ENCODE data around the gene MB.

MB gene

GRCh38 chr22:35630891-35631290 lies 13.8 kb upstream of the MB start:
- FAIRE-seq (no peak), DNase-seq (ENCODE audit: insufficient read length, low spot score) (no peak)
- TF ChIP-seq, protein P1, sequence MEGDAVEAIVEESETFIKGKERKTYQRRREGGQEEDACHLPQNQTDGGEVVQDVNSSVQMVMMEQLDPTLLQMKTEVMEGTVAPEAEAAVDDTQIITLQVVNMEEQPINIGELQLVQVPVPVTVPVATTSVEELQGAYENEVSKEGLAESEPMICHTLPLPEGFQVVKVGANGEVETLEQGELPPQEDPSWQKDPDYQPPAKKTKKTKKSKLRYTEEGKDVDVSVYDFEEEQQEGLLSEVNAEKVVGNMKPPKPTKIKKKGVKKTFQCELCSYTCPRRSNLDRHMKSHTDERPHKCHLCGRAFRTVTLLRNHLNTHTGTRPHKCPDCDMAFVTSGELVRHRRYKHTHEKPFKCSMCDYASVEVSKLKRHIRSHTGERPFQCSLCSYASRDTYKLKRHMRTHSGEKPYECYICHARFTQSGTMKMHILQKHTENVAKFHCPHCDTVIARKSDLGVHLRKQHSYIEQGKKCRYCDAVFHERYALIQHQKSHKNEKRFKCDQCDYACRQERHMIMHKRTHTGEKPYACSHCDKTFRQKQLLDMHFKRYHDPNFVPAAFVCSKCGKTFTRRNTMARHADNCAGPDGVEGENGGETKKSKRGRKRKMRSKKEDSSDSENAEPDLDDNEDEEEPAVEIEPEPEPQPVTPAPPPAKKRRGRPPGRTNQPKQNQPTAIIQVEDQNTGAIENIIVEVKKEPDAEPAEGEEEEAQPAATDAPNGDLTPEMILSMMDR (IDR thresholded peaks at IDR 0.05; ENCODE audit: insufficient read depth, missing control alignments), result no peak

DNA sequence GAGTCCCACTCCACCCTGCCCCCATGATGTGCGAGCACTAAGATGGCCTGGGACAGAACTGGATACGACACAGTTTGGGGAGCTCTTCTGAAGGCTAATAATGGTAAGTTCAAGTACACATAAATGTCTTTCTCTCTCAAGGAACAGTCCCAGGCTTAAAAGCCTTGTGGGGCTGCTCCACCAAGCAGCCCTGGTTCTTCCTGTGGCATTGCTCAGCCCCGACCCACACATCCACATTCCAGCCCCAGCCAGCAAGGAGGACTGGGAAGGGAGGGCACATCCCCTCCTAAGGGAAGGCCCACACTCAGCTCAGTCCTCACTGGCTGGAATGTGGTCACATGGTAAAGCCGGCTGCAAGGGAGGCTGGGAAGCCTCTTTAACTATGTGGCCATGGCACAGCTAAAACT lies 13.3 kb upstream of the MB start:
- no peak for FAIRE-seq
- no peak for DNase-seq (ENCODE audit: insufficient read length, low spot score)
- TF ChIP-seq, protein P1 (IDR thresholded peaks at IDR 0.05; ENCODE audit: insufficient read depth, missing control alignments), result no peak

- FAIRE-seq (no peak), DNase-seq (ENCODE audit: insufficient read length, low spot score) (no peak)
These were observed 12.5 kb upstream of the MB start for GRCh38 chr22:35629406-35630216.

GRCh38 chr22:35628732-35629131 lies 11.6 kb upstream of the MB start:
- DNase-seq (ENCODE audit: insufficient read length, low spot score) (no peak), FAIRE-seq (no peak)
- TF ChIP-seq, protein P1 (IDR thresholded peaks at IDR 0.05; ENCODE audit: insufficient read depth, missing control alignments), result no peak

More at GRCh38 chr22:35629406-35630216, 12.5 kb upstream of the MB start:
- TF ChIP-seq, protein P1 (IDR thresholded peaks at IDR 0.05; ENCODE audit: insufficient read depth, missing control alignments), result no peak

DNA sequence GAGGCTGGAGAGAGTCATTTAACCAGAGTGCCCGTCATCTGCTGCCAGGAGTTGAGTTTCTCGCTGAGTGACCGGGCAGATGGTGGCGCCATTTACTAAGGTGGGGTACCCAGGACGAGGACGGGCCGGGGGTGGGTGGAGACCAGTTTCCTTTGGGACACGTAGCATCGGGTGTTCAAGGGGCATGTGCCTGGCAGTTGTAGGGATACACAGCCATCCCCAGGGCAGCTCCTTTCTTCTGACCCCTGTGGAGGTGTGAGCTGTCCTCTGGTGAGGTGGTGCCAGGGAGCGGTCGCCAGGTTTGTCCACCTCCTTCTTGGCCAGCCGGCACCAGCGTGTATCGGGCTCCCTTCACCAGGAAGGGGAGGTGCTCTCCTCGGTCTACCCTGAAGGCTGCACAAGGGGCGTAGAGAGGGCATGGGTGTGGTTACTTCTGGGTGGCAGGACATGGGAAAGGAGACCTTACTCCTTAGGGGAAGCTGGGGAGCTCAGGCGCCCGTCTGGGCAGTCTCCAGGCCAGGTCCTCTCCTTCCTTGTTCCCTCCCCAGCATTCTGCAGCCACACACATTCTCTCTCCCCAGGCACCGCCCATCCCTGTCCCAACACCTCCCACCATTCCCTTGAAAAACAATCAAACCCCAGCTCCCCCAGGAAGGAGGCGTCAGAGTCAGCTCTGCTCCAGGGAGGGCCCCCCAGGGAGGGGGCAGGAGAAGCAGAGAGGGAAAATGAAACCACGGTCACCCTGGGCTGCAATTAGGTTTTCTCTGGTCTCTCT lies 10.3 kb upstream of the MB start:
- DNase-seq (ENCODE audit: insufficient read length, low spot score), result no peak
- FAIRE-seq, result no peak

GRCh38 chr22:35625763-35626432 lies 8.8 kb upstream of the MB start:
- no peak for DNase-seq (ENCODE audit: insufficient read length, low spot score)
- no peak for FAIRE-seq
- TF ChIP-seq, protein P1 (IDR thresholded peaks at IDR 0.05; ENCODE audit: insufficient read depth, missing control alignments), result no peak

More for the DNA sequence above, 10.3 kb upstream of the MB start:
- TF ChIP-seq, protein P1 (IDR thresholded peaks at IDR 0.05; ENCODE audit: insufficient read depth, missing control alignments), result peak; percentile 46
